Measurements from ENCODE around the gene SORCS2. TPM values are rescaled to one million over a fixed set of nuclear protein-coding genes. Genes with fewer than 3 reads are reported as not detected.
"Not testable (repeated sequence)": the region's sequence is repeated elsewhere in the genome, so short reads cannot be mapped to it uniquely, and the experiment has no call there.

Gene SORCS2
- total RNA-seq, 1 experiment from 2014 or later = not detected

- BruUV-seq (replicated peaks) = no TSS peak
- intact Hi-C loops (cut with micrococcal nuclease; ENCODE audit: unreplicated experiment) = no loop called here
- Mint-ChIP-seq H3K36me3 (ENCODE audit: insufficient read depth, unreplicated experiment) (no peaks in the 10 kb centered on the region), H3K27me3 (ENCODE audit: unreplicated experiment) (peaks cover 23% of the 10 kb centered on the region), H3K27ac (ENCODE audit: unreplicated experiment) (no peak overlapping the region), H3K4me3 (ENCODE audit: low read depth, unreplicated experiment) (no peak overlapping the region), H3K4me1 (ENCODE audit: low read depth, unreplicated experiment) (no peaks in the 10 kb centered on the region), H3K9me3 (ENCODE audit: low read depth, unreplicated experiment) (peaks cover 18% of the 10 kb centered on the region)
- DNase-seq = no peak
- no peak for TF ChIP-seq CTCF (IDR thresholded peaks at IDR 0.05; ENCODE audit: unreplicated experiment)
- CTCF ChIA-PET = no interaction called here
Observed at GRCh38 chr4:7573576-7574091, 381.3 kb downstream of the SORCS2 start.

GRCh38 chr4:7574287-7575014, 382.1 kb downstream of the SORCS2 start:
- intact Hi-C loops (cut with micrococcal nuclease; ENCODE audit: unreplicated experiment) = no loop called here
- CTCF ChIA-PET = no interaction called here

GRCh38 chr4:7575426-7575825, 383.1 kb downstream of the SORCS2 start:
- TF ChIP-seq CTCF (IDR thresholded peaks at IDR 0.05; ENCODE audit: unreplicated experiment) = no peak
- BruUV-seq (replicated peaks) = no TSS peak
- Mint-ChIP-seq H3K27me3 (ENCODE audit: unreplicated experiment) (peaks cover 23% of the 10 kb centered on the region), H3K27ac (ENCODE audit: unreplicated experiment) (no peak overlapping the region), H3K9me3 (ENCODE audit: low read depth, unreplicated experiment) (peaks cover 25% of the 10 kb centered on the region), H3K4me1 (ENCODE audit: low read depth, unreplicated experiment) (no peaks in the 10 kb centered on the region), H3K4me3 (ENCODE audit: low read depth, unreplicated experiment) (no peak overlapping the region), H3K36me3 (ENCODE audit: insufficient read depth, unreplicated experiment) (no peaks in the 10 kb centered on the region)
- no peak for DNase-seq
- CTCF ChIA-PET = no interaction called here
- intact Hi-C loops (cut with micrococcal nuclease; ENCODE audit: unreplicated experiment) = no loop called here

More at GRCh38 chr4:7574287-7575014, 382.1 kb downstream of the SORCS2 start:
- no peaks in the 10 kb centered on the region for H3K4me1 Mint-ChIP-seq (ENCODE audit: low read depth, unreplicated experiment)
- no TSS peak for BruUV-seq (replicated peaks)
- H3K36me3 Mint-ChIP-seq (ENCODE audit: insufficient read depth, unreplicated experiment) = no peaks in the 10 kb centered on the region
- peaks cover 21% of the 10 kb centered on the region for H3K9me3 Mint-ChIP-seq (ENCODE audit: low read depth, unreplicated experiment)
- no peak for DNase-seq
- no peak overlapping the region for H3K4me3 Mint-ChIP-seq (ENCODE audit: low read depth, unreplicated experiment)
- H3K27me3 Mint-ChIP-seq (ENCODE audit: unreplicated experiment) = peaks cover 23% of the 10 kb centered on the region
- no peak overlapping the region for H3K27ac Mint-ChIP-seq (ENCODE audit: unreplicated experiment)
- TF ChIP-seq CTCF (IDR thresholded peaks at IDR 0.05; ENCODE audit: unreplicated experiment) = no peak

GRCh38 chr4:7577361-7578039, 385.2 kb downstream of the SORCS2 start:
- CTCF ChIA-PET = interaction anchor here (0.7 kb wide), 1 partner anchor 33 kb away, joined by 5 read pairs; no protein-coding TSS in a partner anchor
- Mint-ChIP-seq H3K27me3 (ENCODE audit: unreplicated experiment) (peaks cover 23% of the 10 kb centered on the region), H3K9me3 (ENCODE audit: low read depth, unreplicated experiment) (peaks cover 25% of the 10 kb centered on the region)
- H3K27ac Mint-ChIP-seq (ENCODE audit: unreplicated experiment); BruUV-seq (replicated peaks); H3K4me3 Mint-ChIP-seq (ENCODE audit: low read depth, unreplicated experiment); DNase-seq; H3K4me1 Mint-ChIP-seq (ENCODE audit: low read depth, unreplicated experiment); H3K36me3 Mint-ChIP-seq (ENCODE audit: insufficient read depth, unreplicated experiment); intact Hi-C loops (cut with micrococcal nuclease; ENCODE audit: unreplicated experiment): not testable (repeated sequence)
